ENCODE measurements around the gene NEK2. TPM values are rescaled to one million over a fixed set of nuclear protein-coding genes. Genes with fewer than 3 reads are reported as not detected.

Gene NEK2
- total RNA-seq, 2 donors from 2014 or later = 9.3 to 31.2 TPM

DNA sequence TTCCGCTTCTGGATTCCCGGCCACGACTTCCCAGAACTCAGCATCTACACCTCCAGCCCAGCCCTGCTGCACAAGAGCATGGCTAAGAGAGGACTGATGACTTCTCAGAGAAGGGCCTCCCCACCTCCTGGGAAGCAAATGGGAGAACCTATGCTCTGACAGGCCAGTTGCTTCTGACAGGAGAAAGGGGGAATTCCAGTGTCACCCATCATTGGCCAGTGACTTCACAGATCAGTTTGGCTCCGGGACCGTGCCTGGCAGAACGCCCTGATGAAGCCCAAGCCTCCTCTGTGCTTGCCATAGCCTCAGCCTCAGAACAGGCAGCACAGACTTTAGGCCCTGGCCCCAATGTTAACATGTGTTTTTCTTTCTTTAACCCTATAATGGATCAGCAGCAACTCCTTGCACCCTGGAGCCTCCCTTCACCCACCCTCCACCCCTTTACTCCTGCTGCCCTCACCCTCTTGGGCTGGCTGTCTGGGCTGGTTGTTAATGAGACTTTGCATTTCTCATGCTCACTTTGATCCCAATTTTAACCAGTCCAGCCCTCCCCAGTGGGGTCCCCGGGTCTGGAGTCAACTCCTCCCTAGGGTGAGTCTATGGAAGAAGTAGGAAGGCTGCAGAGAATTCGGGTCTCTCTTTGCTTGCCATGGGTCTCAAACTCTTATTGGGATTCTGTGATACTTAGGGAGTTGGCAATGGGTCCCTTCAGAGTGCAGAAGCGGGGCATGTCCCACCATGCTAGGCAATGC is 53.8 kb downstream of the NEK2 start:
- TF ChIP-seq, protein P1, sequence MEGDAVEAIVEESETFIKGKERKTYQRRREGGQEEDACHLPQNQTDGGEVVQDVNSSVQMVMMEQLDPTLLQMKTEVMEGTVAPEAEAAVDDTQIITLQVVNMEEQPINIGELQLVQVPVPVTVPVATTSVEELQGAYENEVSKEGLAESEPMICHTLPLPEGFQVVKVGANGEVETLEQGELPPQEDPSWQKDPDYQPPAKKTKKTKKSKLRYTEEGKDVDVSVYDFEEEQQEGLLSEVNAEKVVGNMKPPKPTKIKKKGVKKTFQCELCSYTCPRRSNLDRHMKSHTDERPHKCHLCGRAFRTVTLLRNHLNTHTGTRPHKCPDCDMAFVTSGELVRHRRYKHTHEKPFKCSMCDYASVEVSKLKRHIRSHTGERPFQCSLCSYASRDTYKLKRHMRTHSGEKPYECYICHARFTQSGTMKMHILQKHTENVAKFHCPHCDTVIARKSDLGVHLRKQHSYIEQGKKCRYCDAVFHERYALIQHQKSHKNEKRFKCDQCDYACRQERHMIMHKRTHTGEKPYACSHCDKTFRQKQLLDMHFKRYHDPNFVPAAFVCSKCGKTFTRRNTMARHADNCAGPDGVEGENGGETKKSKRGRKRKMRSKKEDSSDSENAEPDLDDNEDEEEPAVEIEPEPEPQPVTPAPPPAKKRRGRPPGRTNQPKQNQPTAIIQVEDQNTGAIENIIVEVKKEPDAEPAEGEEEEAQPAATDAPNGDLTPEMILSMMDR (IDR thresholded peaks at IDR 0.05) = no peak
- Histone ChIP-seq H3K9ac (ENCODE audit: low read depth in 2 of 2, low read length in 2 of 2) (no peak overlapping the region), H3K9me3 (no peaks in the 10 kb centered on the region), H3K4me1 (no peaks in the 10 kb centered on the region), H3K4me3 (no peak overlapping the region), H3K36me3 (no peaks in the 10 kb centered on the region), H3K27ac (no peak overlapping the region), H3K27me3 (no peaks in the 10 kb centered on the region)
- intact Hi-C loops (cut with DNase I) = no loop called here
- no peak for DNase-seq

DNA sequence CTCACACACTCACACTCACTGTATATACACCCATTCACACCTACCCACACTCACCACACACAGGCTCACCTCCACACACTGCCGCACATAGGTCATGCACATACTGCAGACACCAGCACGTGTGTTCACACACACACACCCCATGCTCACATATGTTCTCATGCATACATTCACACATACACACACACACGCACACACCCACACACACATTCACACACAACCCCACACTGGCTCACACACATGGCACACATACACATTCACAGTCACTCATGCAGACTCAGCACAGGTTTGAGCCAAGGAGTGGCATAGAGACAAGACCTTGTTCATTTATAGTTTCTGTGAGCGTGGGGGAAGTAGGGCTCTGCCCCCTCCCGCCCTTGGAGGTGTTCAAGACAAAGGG is 55.3 kb downstream of the NEK2 start:
- intact Hi-C loops (cut with DNase I) = no loop called here
- Histone ChIP-seq H3K36me3 (no peaks in the 10 kb centered on the region), H3K27ac (no peak overlapping the region), H3K9me3 (no peaks in the 10 kb centered on the region), H3K4me3 (no peak overlapping the region), H3K27me3 (no peaks in the 10 kb centered on the region), H3K9ac (ENCODE audit: low read depth in 2 of 2, low read length in 2 of 2) (no peak overlapping the region), H3K4me1 (no peaks in the 10 kb centered on the region)
- TF ChIP-seq, protein P1 (IDR thresholded peaks at IDR 0.05) = no peak
- no peak for DNase-seq

DNA sequence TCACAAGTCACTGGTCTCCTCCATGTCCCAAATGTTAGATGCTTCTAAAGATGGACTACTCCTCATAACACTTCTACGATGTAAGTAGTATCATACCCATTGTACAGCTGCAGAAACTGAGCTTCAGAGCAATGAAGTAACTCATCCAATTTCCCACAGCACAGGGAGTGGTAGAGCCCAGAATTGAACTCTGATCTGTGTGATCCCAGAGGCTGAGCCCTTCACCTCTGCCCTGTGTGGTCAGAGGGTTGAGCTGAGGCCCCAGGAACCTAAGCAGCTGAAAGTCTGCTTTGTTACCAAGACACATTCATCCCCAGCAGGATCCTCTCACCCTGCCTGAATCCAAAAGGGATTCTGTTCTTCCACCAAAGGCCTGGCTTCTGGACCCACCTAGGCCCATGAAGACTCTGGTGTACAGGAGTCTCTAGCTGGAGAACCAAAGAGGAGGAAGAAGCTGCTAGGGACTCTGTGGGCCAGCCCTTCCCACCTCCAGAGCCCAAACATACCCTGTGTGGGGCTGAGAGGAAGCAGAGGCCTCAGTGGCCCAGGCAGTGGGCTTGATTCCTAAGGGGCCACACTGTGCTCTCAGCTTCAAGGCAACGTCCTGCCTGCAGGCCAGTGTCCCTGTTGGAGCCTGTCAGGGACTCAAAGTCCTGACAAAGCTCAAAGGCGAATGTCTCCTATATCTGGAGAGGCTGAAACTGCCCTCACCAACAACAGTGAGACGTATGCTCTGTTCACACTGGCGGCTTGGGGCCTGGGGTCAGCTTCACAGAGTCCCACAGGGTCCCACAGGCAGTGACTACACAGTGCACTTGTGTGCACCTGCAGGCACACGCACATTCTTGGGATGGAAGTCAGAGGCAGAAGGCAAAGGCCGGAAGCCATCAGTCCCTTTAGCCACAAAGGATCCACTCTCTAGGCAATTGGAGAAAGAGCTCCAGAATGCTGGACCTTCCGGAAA is 56.1 kb downstream of the NEK2 start:
- Histone ChIP-seq H3K9ac (ENCODE audit: low read depth in 2 of 2, low read length in 2 of 2) (no peak overlapping the region), H3K9me3 (no peaks in the 10 kb centered on the region), H3K27ac (no peak overlapping the region), H3K4me3 (no peak overlapping the region), H3K4me1 (no peaks in the 10 kb centered on the region), H3K27me3 (no peaks in the 10 kb centered on the region), H3K36me3 (no peaks in the 10 kb centered on the region)
- no peak for DNase-seq
- intact Hi-C loops (cut with DNase I) = no loop called here
- TF ChIP-seq, protein P1 (IDR thresholded peaks at IDR 0.05) = no peak

DNA sequence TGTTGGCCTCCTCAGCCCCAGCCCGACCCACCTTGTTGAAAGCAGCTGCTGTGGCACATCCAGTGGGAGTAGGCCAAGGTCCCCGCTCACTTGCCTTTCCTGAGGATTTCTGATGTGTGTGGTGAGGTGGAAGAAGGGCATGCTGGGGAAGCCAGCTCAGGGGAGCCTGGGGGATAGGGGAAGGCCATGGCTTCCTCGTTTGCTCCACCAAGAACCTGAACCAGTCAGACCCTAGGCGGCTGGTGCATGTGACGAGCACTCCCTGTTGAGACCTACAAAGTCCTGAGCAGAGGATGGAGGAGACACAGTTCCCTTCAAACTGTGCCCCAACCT is 58.5 kb downstream of the NEK2 start:
- Histone ChIP-seq H3K9me3 (no peaks in the 10 kb centered on the region), H3K27ac (no peak overlapping the region), H3K4me3 (no peak overlapping the region), H3K9ac (ENCODE audit: low read depth in 2 of 2, low read length in 2 of 2) (no peak overlapping the region), H3K27me3 (no peaks in the 10 kb centered on the region), H3K4me1 (no peaks in the 10 kb centered on the region), H3K36me3 (no peaks in the 10 kb centered on the region)
- DNase-seq = no peak
- intact Hi-C loops (cut with DNase I) = no loop called here
- TF ChIP-seq, protein P1 (IDR thresholded peaks at IDR 0.05) = no peak

DNA sequence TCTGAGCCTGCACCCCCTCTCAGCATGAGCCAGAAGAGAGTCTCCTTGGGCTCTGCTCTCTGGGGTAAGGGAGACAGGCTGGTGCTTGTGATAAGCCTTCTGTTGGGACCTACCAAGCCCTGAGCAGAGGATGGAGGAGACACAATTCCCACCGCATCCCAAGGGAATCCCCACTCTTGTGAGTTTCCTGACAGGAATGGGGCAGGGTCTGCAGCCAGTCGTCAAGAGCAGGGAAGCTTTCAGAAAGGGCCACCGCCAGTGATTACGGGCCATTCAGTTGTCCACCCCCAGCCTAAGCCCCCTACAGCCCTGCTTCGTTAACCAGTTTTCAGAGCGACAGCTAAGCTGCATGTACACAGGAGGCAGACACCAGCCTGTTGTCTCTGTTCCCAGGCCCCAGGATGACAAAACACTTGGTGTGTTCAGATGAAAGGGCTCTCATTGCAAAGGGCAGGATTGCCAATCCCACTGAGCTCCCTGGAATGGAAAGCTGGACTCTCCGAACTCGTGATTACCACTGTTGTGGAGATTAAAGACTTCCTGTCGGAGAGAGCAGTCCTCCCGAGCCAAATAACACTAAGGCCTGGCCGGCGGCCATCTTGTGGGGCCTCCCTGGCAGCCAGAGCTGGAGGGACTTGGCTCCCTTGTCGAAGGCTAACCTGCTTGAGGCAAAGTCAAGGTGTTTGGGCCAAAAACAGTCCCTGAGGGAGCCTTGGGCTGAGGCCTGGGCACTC is 59.0 kb downstream of the NEK2 start:
- no peak overlapping the region for H3K27ac ChIP-seq
- H3K27me3 ChIP-seq = no peaks in the 10 kb centered on the region
- H3K9me3 ChIP-seq = no peaks in the 10 kb centered on the region
- no peak overlapping the region for H3K4me3 ChIP-seq
- DNase-seq = no peak
- H3K4me1 ChIP-seq = no peaks in the 10 kb centered on the region
- TF ChIP-seq, protein P1 (IDR thresholded peaks at IDR 0.05) = no peak
- H3K9ac ChIP-seq (ENCODE audit: low read depth in 2 of 2, low read length in 2 of 2) = no peak overlapping the region
- no peaks in the 10 kb centered on the region for H3K36me3 ChIP-seq
- intact Hi-C loops (cut with DNase I) = no loop called here
